ENCODE measurements around the gene CHRNA1.

The CHRNA1 gene

GRCh38 chr2:174759381-174760065 lies 4.7 kb downstream of the CHRNA1 start:
- DNase-seq = no peak

DNA sequence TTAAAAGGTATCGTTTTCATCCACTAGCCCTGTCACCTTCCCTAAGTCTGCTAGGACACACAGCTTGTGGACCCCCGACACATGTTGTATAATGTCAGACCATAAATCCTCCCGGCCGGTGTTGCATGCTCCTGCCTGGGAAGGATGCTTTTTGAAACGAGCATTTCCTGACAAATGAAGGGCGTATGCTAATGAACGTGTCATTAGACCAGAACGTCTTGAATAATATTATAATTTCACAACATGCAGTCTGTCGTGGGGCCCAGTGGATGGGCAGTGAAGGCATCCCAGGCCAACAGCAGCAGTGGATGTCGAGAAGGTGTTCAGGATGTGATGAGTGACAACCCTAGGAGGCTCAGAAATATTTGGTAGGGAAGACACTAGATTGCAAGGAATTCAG lies 7.5 kb downstream of the CHRNA1 start:
- DNase-seq = no peak

GRCh38 chr2:174753038-174753633 lies 11.1 kb downstream of the CHRNA1 start:
- DNase-seq = no peak

DNA sequence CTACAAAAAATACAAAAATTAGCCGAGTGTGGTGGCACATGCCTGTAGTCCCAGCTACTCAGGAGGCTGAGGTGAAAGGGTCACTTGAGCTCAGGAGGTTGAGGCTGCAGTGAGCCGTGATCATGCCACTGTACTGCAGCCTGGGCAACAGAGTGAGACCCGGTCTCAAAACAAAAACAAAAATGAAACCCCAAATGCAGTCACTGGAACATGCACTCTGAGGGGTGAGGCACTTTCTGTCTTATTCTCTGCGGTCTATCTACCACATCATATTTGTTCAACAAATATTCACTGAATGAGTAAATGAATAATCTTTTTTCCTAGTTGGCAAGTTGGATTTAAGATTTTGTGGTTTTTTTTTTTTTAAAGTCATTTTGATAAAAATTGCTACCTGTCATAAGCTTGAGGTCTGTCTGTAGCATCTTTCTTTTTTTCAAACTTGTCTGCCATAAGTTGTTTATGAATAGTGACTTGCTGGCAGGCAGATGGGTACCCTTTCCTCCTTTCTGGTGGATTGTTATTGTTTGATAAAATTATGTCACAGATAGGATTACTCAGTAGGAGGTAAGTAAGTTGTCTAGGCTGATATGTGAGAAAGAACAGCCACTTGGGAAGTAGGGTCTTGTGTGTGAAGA lies 11.8 kb downstream of the CHRNA1 start:
- DNase-seq = no peak

DNA sequence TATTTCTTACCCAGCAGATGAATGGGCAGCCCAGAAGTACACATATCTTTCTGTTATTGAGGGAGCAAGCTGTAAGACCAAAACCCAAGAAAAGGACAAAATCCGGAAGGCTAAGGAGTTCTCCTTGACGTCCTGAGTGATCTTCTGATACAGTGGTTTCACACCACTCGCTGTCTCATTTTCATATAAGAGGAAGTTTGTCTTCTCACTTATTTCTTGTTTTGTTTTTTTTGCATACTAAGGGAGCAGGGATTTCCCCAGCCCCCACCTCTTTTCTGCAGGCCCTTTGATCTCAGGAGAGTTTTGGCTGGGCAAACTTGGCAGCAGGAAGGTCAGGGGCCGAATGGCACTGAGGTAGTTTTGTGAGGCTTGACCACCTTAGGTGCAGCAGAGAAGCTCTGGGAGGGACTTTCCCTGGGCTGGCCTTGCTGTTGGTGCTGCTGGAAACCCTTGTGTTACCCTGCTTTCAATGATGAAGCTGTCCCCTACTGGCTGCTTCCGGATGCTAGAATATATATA lies 13.3 kb downstream of the CHRNA1 start:
- DNase-seq = peak; percentile 21

DNA sequence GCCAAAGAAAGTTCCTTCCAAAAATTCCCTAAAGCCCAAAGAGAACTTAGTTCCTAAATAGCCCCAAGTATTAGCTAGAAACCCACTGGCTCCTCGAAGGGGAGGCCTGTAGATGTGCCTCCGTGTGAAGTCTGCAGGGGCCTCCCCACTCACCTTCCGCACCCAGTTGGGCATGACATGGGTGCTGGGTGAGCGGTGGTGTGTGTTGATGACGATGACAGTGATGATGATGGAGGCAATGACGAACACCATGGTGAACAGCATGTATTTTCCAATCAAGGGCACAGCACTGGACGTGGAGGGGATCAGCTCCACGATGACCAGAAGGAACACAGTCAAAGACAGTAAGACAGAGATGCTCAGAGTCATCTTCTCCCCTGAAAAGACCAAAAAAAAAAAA lies 14.5 kb downstream of the CHRNA1 start:
- DNase-seq = no peak

- DNase-seq = peak; percentile 85
These were observed 15.3 kb downstream of the CHRNA1 start for GRCh38 chr2:174748948-174749347.

GRCh38 chr2:174745142-174745541 lies 19.1 kb downstream of the CHRNA1 start:
- no peak for DNase-seq

DNA sequence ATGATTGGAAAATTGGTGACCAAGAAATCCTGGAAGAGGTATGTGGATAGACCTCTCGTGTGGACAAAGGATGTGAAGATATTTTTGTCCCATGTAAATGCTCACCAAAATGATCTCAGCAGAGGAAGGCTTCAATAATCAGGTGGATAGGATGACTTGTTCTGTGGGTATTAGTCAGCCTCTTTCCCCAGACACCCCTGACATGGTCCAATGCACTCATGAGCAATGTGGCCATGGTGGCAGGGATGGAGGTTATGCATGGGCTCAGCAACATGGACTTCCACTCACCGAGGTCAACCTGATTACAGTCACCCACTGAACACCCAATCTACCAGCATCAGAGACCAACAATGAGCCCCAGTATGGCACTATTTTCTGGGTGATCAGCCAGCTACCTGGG lies 20.2 kb downstream of the CHRNA1 start:
- no peak for DNase-seq

DNA sequence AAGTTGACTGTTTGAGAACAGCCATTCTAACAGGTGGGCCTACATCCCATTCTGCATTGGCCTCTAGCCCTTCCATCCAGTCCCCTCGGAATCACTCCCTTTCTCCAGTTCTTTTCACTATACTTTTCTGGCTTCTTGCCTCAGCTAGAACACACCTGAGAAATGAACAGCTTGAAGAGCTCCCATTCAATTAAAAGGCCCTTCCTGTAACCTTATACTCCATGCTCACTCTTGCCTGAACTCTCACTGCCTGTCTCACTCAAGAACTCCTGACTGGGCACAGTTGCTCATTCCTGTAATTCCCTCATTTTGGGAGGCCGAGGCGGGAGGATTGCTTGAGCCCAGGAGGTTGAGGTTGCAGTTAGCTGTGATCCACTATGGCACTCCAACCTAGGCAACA lies 23.6 kb downstream of the CHRNA1 start:
- no peak for DNase-seq

DNA sequence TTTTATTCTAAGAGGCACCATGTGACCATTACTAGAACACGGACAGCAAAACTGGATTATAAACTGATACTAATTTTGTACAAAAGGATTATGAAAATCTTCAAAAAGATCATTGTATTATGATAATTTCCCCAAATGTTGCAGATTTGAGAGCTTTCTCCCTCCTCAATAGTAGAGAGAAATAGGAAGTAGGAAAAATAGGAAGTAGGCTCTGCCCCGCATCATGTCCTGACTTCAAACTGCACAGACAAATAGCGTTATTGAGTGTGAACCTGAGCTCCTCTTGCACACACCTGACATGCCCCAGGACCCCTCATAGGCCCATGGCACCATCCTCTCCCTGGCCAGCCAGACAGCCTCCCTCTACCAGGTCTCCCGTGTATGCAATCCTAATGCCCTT lies 25.4 kb downstream of the CHRNA1 start:
- DNase-seq = no peak

GRCh38 chr2:174731546-174731945 lies 32.7 kb downstream of the CHRNA1 start:
- DNase-seq = no peak

GRCh38 chr2:174730698-174731018 lies 33.6 kb downstream of the CHRNA1 start:
- DNase-seq = no peak

DNA sequence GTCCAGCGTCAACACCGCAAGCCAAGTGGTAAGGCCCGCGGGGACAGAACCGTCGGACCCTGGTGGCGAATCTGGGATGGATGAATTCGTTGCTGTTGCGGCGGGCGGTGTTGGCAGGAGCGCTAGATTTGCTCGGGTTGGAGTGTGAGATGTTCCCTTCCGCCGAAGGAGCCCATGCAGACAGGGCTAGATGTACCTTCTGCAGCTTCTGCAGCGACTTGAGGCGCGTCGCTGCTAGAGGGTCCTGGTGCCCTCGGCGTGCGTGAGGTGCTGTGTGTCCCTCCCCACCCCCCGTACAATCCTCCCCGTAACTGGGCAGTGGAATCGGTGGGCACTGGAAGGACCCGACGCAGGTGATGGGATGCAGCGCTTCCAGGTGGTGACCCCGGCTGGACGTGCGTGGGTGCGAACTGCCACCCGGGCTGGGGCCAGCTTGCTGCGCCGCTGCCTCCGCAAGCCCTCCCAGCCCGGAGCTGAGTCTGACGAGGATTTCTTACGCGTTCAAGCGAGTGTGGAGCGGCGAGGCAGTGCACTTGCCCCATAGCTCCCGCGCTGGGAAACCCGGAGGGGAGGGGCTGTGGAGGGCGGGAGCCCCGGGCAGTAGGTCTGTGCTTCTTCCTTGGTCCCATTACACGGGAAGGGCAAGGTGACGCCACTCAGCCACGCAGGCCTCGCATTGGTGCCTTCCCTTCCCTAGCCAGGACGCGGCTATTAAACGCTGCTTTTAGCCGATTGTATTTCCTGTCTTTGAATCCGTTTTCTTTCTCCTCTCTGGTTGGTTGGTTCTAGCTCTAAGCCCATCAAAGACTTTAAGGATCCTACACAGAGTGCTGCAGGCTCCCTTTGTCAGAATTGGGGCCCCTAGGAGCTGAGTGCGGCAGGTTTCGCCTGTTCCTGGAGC lies 34.2 kb downstream of the CHRNA1 start:
- peak; percentile 59 for DNase-seq

DNA sequence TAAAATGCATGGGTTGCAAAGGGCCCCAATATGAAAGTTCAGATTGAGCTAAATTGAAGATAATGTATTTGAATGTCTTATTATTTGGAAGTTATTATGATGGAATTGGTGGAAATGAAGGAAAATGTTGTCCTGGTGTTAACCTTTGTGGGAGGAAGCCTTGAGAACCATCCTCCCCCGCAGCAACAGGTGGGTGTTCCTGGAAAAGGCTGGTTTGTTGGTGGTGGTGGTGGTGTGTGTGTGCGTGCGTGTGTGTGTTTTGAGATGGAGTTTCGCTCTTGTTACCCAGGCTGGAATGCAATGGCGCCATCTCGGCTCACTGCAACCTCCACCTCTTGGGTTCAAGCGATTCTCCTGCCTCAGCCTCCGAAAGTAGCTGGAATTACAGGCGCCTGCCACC lies 36.2 kb downstream of the CHRNA1 start:
- no peak for DNase-seq

DNA sequence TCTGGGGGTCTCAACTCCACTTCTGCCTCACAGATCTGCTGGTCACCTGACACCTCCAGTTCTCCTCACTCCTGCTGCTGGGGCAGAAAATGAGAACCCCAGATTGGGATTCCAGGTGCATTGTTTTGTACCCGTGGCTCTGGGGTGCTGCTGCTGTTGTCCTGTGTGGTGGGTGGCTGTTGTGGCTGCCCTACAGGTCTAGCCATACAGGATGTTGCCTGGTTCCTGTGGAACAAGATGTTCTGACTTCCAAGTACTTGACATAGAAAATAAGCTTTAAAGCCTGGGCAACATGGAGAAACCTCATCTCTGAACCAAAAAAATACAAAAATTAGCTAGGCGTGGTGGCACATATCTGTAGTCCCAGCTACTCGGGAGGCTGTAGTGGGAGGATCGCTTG lies 38.1 kb downstream of the CHRNA1 start:
- DNase-seq = no peak

DNA sequence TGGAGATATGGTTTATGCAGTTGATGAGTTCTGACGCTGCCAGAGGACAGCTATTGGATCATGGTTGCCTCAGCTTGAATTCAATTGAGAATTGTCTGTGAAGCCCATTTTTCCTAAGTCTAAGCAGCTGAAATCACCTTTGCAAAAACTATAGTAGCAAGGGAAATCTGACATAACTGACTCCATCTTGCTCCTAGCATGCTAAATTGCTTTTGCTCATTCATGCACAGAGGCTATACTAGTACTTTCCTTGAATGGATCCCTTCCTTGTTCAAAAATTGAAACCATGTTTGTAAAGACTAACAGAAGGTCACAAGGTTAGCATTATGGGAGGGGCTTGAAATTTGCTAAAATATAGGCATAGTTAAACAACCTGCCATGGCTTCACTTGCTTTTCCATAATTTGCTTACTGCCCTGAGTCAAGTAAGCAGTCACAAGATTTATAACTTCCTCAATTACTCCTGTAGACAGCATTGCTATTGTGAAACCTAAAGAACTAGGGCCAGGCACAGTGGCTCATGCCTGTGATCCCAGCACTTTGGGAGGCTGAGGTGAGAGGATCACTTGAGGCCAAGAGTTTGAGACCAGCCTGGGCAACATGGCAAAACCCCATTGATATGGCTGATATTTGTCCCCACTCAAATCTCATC lies 41.2 kb downstream of the CHRNA1 start:
- no peak for DNase-seq

- DNase-seq = no peak
These were observed 45.3 kb downstream of the CHRNA1 start for GRCh38 chr2:174719016-174719415.

GRCh38 chr2:174718591-174718990 lies 45.7 kb downstream of the CHRNA1 start:
- DNase-seq = no peak

- DNase-seq = no peak
These were observed 46.4 kb downstream of the CHRNA1 start for GRCh38 chr2:174717916-174718315.

- DNase-seq = peak; percentile 46
These were observed 47.0 kb downstream of the CHRNA1 start for GRCh38 chr2:174717273-174717672.

- DNase-seq = peak; percentile 45
These were observed 47.5 kb downstream of the CHRNA1 start for GRCh38 chr2:174716785-174717184.

DNA sequence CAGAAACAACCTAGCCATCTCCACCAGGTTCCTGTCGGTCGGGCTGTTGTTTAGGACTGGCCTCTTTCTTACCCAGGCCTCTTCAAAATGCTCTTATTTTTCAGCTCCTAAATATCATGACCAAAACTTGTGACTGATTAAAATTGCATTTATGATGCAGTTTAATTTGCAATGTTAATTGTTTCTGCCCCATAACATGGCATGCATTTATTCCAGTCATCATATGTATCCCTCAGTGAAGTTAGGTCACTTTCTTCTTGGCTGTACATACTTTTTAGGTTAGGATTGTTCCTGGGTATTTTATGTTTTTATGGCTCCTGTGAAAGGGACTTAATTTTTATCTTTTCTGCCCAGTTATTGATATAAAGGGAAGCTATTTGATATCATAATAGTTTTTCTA lies 50.6 kb downstream of the CHRNA1 start:
- no peak for DNase-seq
